GM23338 (cell line): Measurements from ENCODE around the gene OR5A1. TPM values are rescaled to one million over a fixed set of nuclear protein-coding genes. Genes with fewer than 3 reads are reported as not detected.

Experiments
- ATAC-seq: fragments of 200-7000 bp; cut with Tn5 transposase; 3 replicates; pipeline ENCODE4 v1.9.1; 2020
- DNase-seq: peaks from one replicate; pipeline ENCODE4 v3.0.0-alpha.2; 2015; ENCODE audit warnings: low spot score
- H2AFZ ChIP-seq: fragments of 200-600 bp; sonication (generic); 2 replicates; pipeline ENCODE4 v1.8.0; 2016; ENCODE audit warnings: antibody characterized with exemption, mild to moderate bottlenecking, moderate library complexity
- H3F3A ChIP-seq: fragments of 200-600 bp; sonication (generic); replicated peaks from 2 replicates; pipeline ENCODE4 v1.8.0; 2017; ENCODE audit warnings: antibody characterized with exemption, mixed run types, low read depth
- H3K27ac ChIP-seq: fragments of 200-600 bp; sonication (generic); 2 replicates; pipeline ENCODE4 v1.6.1; 2016; ENCODE audit warnings: low read depth
- H3K27me3 ChIP-seq: fragments of 200-600 bp; sonication (generic); 2 replicates; pipeline ENCODE4 v1.8.0; 2016; ENCODE audit warnings: mild to moderate bottlenecking, mixed run types, moderate library complexity; ENCODE audit not compliant: insufficient read depth
- H3K36me3 ChIP-seq: fragments of 200-600 bp; sonication (generic); 2 replicates; pipeline ENCODE4 v1.8.0; 2016; ENCODE audit warnings: mild to moderate bottlenecking; ENCODE audit not compliant: insufficient read depth
- H3K4me1 ChIP-seq: fragments of 200-600 bp; sonication (generic); 2 replicates; pipeline ENCODE4 v1.8.0; 2016; ENCODE audit warnings: mild to moderate bottlenecking, moderate library complexity; ENCODE audit not compliant: insufficient read depth
- H3K4me2 ChIP-seq: fragments of 200-600 bp; sonication (generic); 2 replicates; pipeline ENCODE4 v1.7.1; 2017; ENCODE audit warnings: mixed run types
- H3K4me3 ChIP-seq: fragments of 200-600 bp; sonication (generic); 2 replicates; pipeline ENCODE4 v1.6.1; 2016; ENCODE audit warnings: mixed run types
- H3K79me2 ChIP-seq: fragments of 200-600 bp; sonication (generic); replicated peaks from 2 replicates; pipeline ENCODE4 v1.8.0; 2017; ENCODE audit warnings: mild to moderate bottlenecking; ENCODE audit not compliant: insufficient read depth
- H3K9me2 ChIP-seq: fragments of 200-600 bp; sonication (generic); 2 replicates; pipeline ENCODE4 v1.8.0; 2017; ENCODE audit not compliant: insufficient read depth
- H4K20me1 ChIP-seq: fragments of 200-600 bp; sonication (generic); replicated peaks from 2 replicates; pipeline ENCODE4 v1.8.0; 2017; ENCODE audit warnings: mild to moderate bottlenecking; ENCODE audit not compliant: insufficient read depth
- H3K27ac Mint-ChIP-seq: 2 replicates; pipeline ENCODE4 v1.8.0; 2020; ENCODE audit warnings: inconsistent platforms, mild to moderate bottlenecking, moderate library complexity, mixed read lengths
- H3K27me3 Mint-ChIP-seq: 3 replicates; pipeline ENCODE4 v1.8.0; 2022; ENCODE audit warnings: low read depth, mild to moderate bottlenecking, moderate library complexity, mixed read lengths, inconsistent platforms; ENCODE audit not compliant: insufficient read depth, poor library complexity
- H3K36me3 Mint-ChIP-seq: 3 replicates; pipeline ENCODE4 v1.8.0; 2021; ENCODE audit warnings: low read depth, mild to moderate bottlenecking, inconsistent platforms, moderate library complexity, mixed read lengths
- H3K4me1 Mint-ChIP-seq: 3 replicates; pipeline ENCODE4 v1.8.0; 2020; ENCODE audit warnings: mild to moderate bottlenecking, inconsistent platforms, mixed read lengths
- H3K4me3 Mint-ChIP-seq: 3 replicates; pipeline ENCODE4 v1.8.0; 2021; ENCODE audit warnings: moderate library complexity, mild to moderate bottlenecking, inconsistent platforms, mixed read lengths
- H3K9me3 Mint-ChIP-seq: 3 replicates; pipeline ENCODE4 v1.8.0; 2020; ENCODE audit warnings: moderate library complexity, mild to moderate bottlenecking, inconsistent platforms, mixed read lengths
- CREB1 ChIP-seq: fragments of 250-450 bp; sonication (Bioruptor Pico); IDR thresholded peaks from 2 replicates; pipeline ENCODE4 v1.5.0; 2020; ENCODE audit warnings: low read depth, mild to moderate bottlenecking, moderate library complexity
- EZH2 ChIP-seq: fragments of 200-600 bp; sonication (generic); IDR thresholded peaks from one replicate; pipeline ENCODE4 v1.8.0; 2017; ENCODE audit warnings: antibody characterized with exemption, mild to moderate bottlenecking, low read depth; ENCODE audit not compliant: unreplicated experiment
- EZH2phosphoT487 ChIP-seq: fragments of 200-600 bp; sonication (generic); IDR thresholded peaks from one replicate; pipeline ENCODE4 v1.8.1; 2018; ENCODE audit warnings: antibody characterized with exemption; ENCODE audit not compliant: unreplicated experiment
- JUNB ChIP-seq: IDR thresholded peaks from one replicate; pipeline ENCODE4 v1.6.1; 2016; ENCODE audit warnings: antibody characterized with exemption; ENCODE audit not compliant: unreplicated experiment
- NANOG ChIP-seq: IDR thresholded peaks from 2 replicates; pipeline ENCODE4 v1.6.1; 2016; ENCODE audit warnings: antibody characterized with exemption, borderline replicate concordance
- POLR2AphosphoS5 ChIP-seq: IDR thresholded peaks from 2 replicates; pipeline ENCODE4 v1.6.1; 2016; ENCODE audit warnings: antibody characterized with exemption, low read depth
- REST ChIP-seq: IDR thresholded peaks from one replicate; pipeline ENCODE4 v1.6.1; 2018; ENCODE audit warnings: antibody characterized with exemption; ENCODE audit not compliant: unreplicated experiment
- STAT1 ChIP-seq: IDR thresholded peaks from one replicate; pipeline ENCODE4 v1.6.1; 2016; ENCODE audit warnings: antibody characterized with exemption; ENCODE audit not compliant: unreplicated experiment
- ZNF114 ChIP-seq: fragments of 250-450 bp; sonication (Bioruptor Pico); IDR thresholded peaks from 2 replicates; pipeline ENCODE4 v1.5.0; 2020; ENCODE audit warnings: mild to moderate bottlenecking, moderate library complexity
- ZNF331 ChIP-seq: fragments of 250-450 bp; sonication (Bioruptor Pico); IDR thresholded peaks from 2 replicates; pipeline ENCODE4 v1.5.0; 2020; ENCODE audit warnings: low read depth, mild to moderate bottlenecking, moderate library complexity
- ZNF462 ChIP-seq: fragments of 250-450 bp; sonication (Bioruptor Pico); IDR thresholded peaks from 2 replicates; pipeline ENCODE4 v1.5.0; 2020; ENCODE audit warnings: mild to moderate bottlenecking, moderate library complexity
- polyA plus RNA-seq: library from polyadenylated mRNA; unstranded; fragments of >200 nt; fragmentation: Nextera tagmentation; extraction: Ambion mirVana; gene quantifications from 2 replicates; pipeline ENCODE4 v1.2.1, GENCODE V29; 2016
- total RNA-seq: library from RNA; depleted of rRNA; stranded (reverse); fragments of >200 nt; shearing (Covaris generic); gene quantifications from 2 replicates; pipeline ENCODE4 v1.2.3, GENCODE V29; 2014
- TF ChIP-seq, protein P1 (sequence below), 2 experiments: fragments of 200-600 bp in 1 of 2; sonication (generic) in 1 of 2; conservative IDR thresholded peaks; 2 replicates each; pipeline versions ENCODE4 v1.5.1 to v1.6.1; 2016 to 2017; ENCODE audit warnings: antibody characterized with exemption in 2 of 2, low read depth in 2 of 2, mild to moderate bottlenecking in 2 of 2, moderate library complexity in 1 of 2
- TF ChIP-seq, protein P2 (sequence below): IDR thresholded peaks from 2 replicates; pipeline ENCODE4 v1.6.1; 2016; ENCODE audit warnings: antibody characterized with exemption

Gene OR5A1
- total and polyA plus RNA-seq, 2 experiments from 2014 or later, result 0.03 TPM; not detected in 1

DNA sequence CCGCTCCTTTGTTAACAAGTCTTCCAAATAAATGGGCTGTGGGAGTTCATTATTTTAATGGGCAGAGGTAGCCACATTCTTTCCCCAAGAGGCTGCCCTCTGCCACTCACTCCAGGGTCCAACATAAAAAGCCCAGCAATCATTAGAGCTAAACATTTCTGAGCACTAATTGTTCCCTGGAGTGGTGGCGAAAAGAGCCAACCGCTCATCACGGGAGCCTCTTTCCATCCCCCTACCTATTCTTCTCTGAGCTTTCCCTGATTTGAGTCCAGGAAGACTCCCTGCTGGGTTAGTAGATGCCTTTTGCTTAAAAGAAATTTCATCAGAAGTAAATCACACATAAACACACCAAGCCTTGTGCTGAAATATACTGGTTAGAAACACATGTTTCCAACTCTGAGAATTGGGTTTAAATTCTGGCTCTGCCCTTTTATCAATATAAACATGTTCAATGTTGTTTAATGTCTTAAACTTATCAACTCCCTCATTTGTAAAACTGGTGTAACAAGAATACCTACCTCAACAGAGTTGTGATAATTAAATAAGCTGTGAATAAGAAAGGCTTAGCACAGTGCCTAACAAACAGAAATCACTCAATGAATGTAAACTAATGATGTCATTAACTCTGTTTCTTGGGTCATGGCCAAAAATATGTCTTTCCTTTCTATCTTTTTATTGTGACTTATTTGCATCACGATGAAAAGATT, 9.8 kb upstream of the OR5A1 start, which contains the start of gene OR5A2:
Gene OR5A2 (minus strand): TSS at position 53 of the 707 bp plus-strand sequence. CDS start 3,460 bp downstream, outside the sequence.
- Mint-ChIP-seq H3K4me3 (peak within 1 kb of the TSS; percentile 56), H3K36me3 (no peaks in the 10 kb centered on the region), H3K4me1 (peaks cover 29% of the 10 kb centered on the region), H3K9me3 (no peaks in the 10 kb centered on the region; the same call in 1 of the 3 replicates), H3K27me3 (no peaks in the 10 kb centered on the region), H3K27ac (peak within 1 kb of the TSS; percentile 98)
- H3K27ac ChIP-seq, result peak within 1 kb of the TSS; percentile 43
- no peaks in the 10 kb centered on the region for H4K20me1 ChIP-seq
- no peaks in the 10 kb centered on the region for H3F3A ChIP-seq
- ATAC-seq, result peak; percentile 86
- H3K4me1 ChIP-seq, result peaks cover 18% of the 10 kb centered on the region
- peak within 1 kb of the TSS; percentile 4; the same call in 1 of the 2 replicates for H3K4me3 ChIP-seq
- DNase-seq, result peak; percentile 87
- no peak for TF ChIP-seq STAT1
- no peak for TF ChIP-seq EZH2phosphoT487
- TF ChIP-seq ZNF331, result no peak
- no peak for TF ChIP-seq REST
- TF ChIP-seq CREB1 (CRISPR knock-in tag), result 0 out of 2 replicates have a peak, but pooled peaks have one; percentile 24
- TF ChIP-seq NANOG, result 0 out of 2 replicates have a peak, but pooled peaks have one; percentile 3
- TF ChIP-seq ZNF114 (CRISPR knock-in tag), result no peak
- no peak for TF ChIP-seq POLR2AphosphoS5
- TF ChIP-seq ZNF462 (CRISPR knock-in tag), result peak; percentile 73
- TF ChIP-seq EZH2, result no peak
- TF ChIP-seq, protein P1, sequence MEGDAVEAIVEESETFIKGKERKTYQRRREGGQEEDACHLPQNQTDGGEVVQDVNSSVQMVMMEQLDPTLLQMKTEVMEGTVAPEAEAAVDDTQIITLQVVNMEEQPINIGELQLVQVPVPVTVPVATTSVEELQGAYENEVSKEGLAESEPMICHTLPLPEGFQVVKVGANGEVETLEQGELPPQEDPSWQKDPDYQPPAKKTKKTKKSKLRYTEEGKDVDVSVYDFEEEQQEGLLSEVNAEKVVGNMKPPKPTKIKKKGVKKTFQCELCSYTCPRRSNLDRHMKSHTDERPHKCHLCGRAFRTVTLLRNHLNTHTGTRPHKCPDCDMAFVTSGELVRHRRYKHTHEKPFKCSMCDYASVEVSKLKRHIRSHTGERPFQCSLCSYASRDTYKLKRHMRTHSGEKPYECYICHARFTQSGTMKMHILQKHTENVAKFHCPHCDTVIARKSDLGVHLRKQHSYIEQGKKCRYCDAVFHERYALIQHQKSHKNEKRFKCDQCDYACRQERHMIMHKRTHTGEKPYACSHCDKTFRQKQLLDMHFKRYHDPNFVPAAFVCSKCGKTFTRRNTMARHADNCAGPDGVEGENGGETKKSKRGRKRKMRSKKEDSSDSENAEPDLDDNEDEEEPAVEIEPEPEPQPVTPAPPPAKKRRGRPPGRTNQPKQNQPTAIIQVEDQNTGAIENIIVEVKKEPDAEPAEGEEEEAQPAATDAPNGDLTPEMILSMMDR (conservative IDR thresholded peaks at IDR 0.05; ENCODE audit: low read depth in 2 of 2), result no peak
- TF ChIP-seq, protein P2, sequence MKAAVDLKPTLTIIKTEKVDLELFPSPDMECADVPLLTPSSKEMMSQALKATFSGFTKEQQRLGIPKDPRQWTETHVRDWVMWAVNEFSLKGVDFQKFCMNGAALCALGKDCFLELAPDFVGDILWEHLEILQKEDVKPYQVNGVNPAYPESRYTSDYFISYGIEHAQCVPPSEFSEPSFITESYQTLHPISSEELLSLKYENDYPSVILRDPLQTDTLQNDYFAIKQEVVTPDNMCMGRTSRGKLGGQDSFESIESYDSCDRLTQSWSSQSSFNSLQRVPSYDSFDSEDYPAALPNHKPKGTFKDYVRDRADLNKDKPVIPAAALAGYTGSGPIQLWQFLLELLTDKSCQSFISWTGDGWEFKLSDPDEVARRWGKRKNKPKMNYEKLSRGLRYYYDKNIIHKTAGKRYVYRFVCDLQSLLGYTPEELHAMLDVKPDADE, result no peak
- no peak for TF ChIP-seq JUNB
- H3K9me2 ChIP-seq, result peaks cover 11% of the 10 kb centered on the region
- no peaks in the 10 kb centered on the region for H3K79me2 ChIP-seq
- H3K36me3 ChIP-seq, result no peaks in the 10 kb centered on the region
- no peaks in the 10 kb centered on the region for H3K27me3 ChIP-seq
- H3K4me2 ChIP-seq, result peak within 1 kb of the TSS; percentile 30
- H2AFZ ChIP-seq, result peak within 1 kb of the TSS; percentile 5
